ENCODE measurements around the gene MEPE.

The MEPE gene

GRCh38 chr4:87832669-87833068 lies at the start of gene MEPE:
MEPE (plus strand) TSS chr4:87832969; CDS start chr4:87834715, 1,746 bp downstream.
- Histone ChIP-seq H3K4me3 (no peak within 1 kb of the TSS), H3K4me1 (no peaks in the 10 kb centered on the region), H3K27ac (no peak within 1 kb of the TSS), H3K27me3 (no peaks in the 10 kb centered on the region), H3K36me3 (no peaks in the 10 kb centered on the region), H3K9me3 (no peaks in the 10 kb centered on the region)
- TF ChIP-seq CTCF (IDR thresholded peaks at IDR 0.05): no peak
- intact Hi-C loops (cut with DNase I; ENCODE audit: low total_unique reads): no loop called here
- DNase-seq: no peak

GRCh38 chr4:87783781-87784180 lies 49.0 kb upstream of the MEPE start:
- no peak for DNase-seq

GRCh38 chr4:87785731-87786509 lies 46.8 kb upstream of the MEPE start:
- Histone ChIP-seq H3K9me3 (no peaks in the 10 kb centered on the region), H3K27me3 (no peaks in the 10 kb centered on the region), H3K4me1 (no peaks in the 10 kb centered on the region), H3K27ac (no peak overlapping the region), H3K4me3 (no peak overlapping the region), H3K36me3 (no peaks in the 10 kb centered on the region)
- intact Hi-C loops (cut with DNase I; ENCODE audit: low total_unique reads): no loop called here
- no peak for TF ChIP-seq CTCF (IDR thresholded peaks at IDR 0.05)
- DNase-seq: no peak

More at GRCh38 chr4:87783781-87784180, 49.0 kb upstream of the MEPE start:
- no peak overlapping the region for H3K27ac ChIP-seq
- no peaks in the 10 kb centered on the region for H3K9me3 ChIP-seq
- intact Hi-C loops (cut with DNase I; ENCODE audit: low total_unique reads): no loop called here
- H3K4me3 ChIP-seq: no peak overlapping the region
- no peak for TF ChIP-seq CTCF (IDR thresholded peaks at IDR 0.05)
- H3K36me3 ChIP-seq: no peaks in the 10 kb centered on the region
- no peaks in the 10 kb centered on the region for H3K4me1 ChIP-seq
- no peaks in the 10 kb centered on the region for H3K27me3 ChIP-seq

DNA sequence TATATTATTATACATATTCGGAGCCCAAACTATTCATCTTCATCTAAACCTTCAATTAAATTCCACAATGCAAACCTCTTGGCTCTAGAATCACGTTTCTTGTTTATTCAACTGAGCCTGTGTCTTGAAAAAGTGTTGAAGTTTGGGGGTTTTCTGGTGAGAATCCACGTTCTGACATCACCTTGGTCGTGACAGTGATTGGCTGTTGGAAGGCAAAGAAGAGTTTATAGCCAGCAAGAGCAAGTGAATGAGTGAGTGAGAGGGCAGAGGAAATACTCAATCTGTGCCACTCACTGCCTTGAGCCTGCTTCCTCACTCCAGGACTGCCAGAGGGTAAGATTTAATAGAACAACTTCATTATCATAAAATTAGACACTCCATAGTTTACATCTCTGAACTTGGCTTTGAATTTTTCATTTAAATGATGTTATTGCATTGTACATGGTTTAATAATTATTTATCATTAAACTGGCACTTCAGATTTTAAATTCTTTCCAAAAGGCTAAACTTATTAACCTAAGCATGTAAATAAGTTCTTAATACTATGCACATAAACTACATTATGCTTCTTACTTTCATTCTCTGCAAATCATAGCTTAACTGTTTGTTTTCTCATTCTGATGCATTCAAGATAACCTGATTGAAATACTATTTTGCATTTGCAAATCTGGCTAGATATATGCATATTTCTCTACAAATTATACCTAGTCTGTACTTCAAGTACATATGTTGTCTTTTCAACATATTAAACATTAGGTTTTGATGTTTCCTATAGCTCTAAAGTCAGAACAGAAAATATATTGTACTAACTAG lies 33.3 kb upstream of the MEPE start, which contains the start of gene IBSP:
IBSP (plus strand) TSS at position 254 of the 813 bp plus-strand sequence. CDS start 2,808 bp downstream, outside the sequence.
- H3K9me3 ChIP-seq: no peaks in the 10 kb centered on the region
- no peak for DNase-seq
- intact Hi-C loops (cut with DNase I; ENCODE audit: low total_unique reads): no loop called here
- H3K4me3 ChIP-seq: no peak within 1 kb of the TSS
- TF ChIP-seq CTCF (IDR thresholded peaks at IDR 0.05): no peak
- no peaks in the 10 kb centered on the region for H3K36me3 ChIP-seq
- no peak within 1 kb of the TSS for H3K27ac ChIP-seq
- H3K4me1 ChIP-seq: no peaks in the 10 kb centered on the region
- no peaks in the 10 kb centered on the region for H3K27me3 ChIP-seq

DNA sequence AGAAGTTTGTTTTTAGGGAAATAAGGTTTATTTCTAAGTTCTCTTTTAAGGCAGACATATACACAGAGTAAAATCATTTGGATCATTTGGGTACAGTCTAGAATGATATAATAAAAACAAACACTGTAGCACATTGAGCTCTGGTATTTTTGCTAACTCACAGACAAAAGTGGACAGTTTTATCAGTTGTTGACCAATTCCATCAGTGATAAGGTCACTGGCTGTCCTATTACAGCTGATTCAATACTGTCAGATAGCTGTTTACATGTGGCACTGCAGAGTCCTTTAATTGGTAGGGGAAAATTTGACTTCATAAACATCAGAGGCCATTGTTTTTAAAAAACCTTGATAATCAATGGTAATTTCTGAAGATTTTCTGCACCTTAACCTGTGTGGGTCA lies 29.9 kb upstream of the MEPE start:
- no peaks in the 10 kb centered on the region for H3K36me3 ChIP-seq
- intact Hi-C loops (cut with DNase I; ENCODE audit: low total_unique reads): no loop called here
- no peaks in the 10 kb centered on the region for H3K27me3 ChIP-seq
- no peak for TF ChIP-seq CTCF (IDR thresholded peaks at IDR 0.05)
- DNase-seq: no peak
- no peaks in the 10 kb centered on the region for H3K9me3 ChIP-seq
- H3K4me3 ChIP-seq: no peak overlapping the region
- no peaks in the 10 kb centered on the region for H3K4me1 ChIP-seq
- no peak overlapping the region for H3K27ac ChIP-seq

Data from tibial artery (tissue), 4 donors.